Trophoblast cell (in vitro differentiated cells and primary cell): ENCODE results near the gene LYSMD4.

Source experiments
- DNase-seq, 2 donors: peaks; one replicate each; pipeline ENCODE4 v3.0.0-alpha.2; 2016
- H2AFZ ChIP-seq: 2 replicates; pipeline ENCODE4 v1.6.1; 2013; ENCODE audit warnings: low read length, moderate library complexity, mild to moderate bottlenecking; ENCODE audit not compliant: insufficient read depth, poor library complexity
- H2AK5ac ChIP-seq: 2 replicates; pipeline ENCODE4 v1.6.1; 2013; ENCODE audit warnings: mild to moderate bottlenecking, low read length
- H2BK120ac ChIP-seq: 2 replicates; pipeline ENCODE4 v1.6.1; 2013; ENCODE audit warnings: low read length, mild to moderate bottlenecking, moderate library complexity; ENCODE audit not compliant: insufficient read depth, poor library complexity
- H2BK12ac ChIP-seq: 2 replicates; pipeline ENCODE4 v1.6.1; 2013; ENCODE audit warnings: mild to moderate bottlenecking, low read length, moderate library complexity
- H2BK5ac ChIP-seq: 2 replicates; pipeline ENCODE4 v1.6.1; 2013; ENCODE audit warnings: low read length, low read depth, moderate library complexity, mild to moderate bottlenecking; ENCODE audit not compliant: poor library complexity
- H3K14ac ChIP-seq: 2 replicates; pipeline ENCODE4 v1.6.1; 2013; ENCODE audit warnings: mild to moderate bottlenecking, low read length
- H3K18ac ChIP-seq: 2 replicates; pipeline ENCODE4 v1.6.1; 2013; ENCODE audit warnings: mild to moderate bottlenecking, low read length
- H3K23ac ChIP-seq: 2 replicates; pipeline ENCODE4 v1.6.1; 2013; ENCODE audit warnings: low read length
- H3K27ac ChIP-seq: 2 replicates; pipeline ENCODE4 v1.5.1; 2013; ENCODE audit warnings: low read depth, mild to moderate bottlenecking, inconsistent platforms, low read length, moderate library complexity
- H3K27me3 ChIP-seq: 2 replicates; pipeline ENCODE4 v1.6.1; 2013; ENCODE audit warnings: inconsistent platforms, mild to moderate bottlenecking, low read length, moderate library complexity; ENCODE audit not compliant: insufficient read depth
- H3K36me3 ChIP-seq, 2 experiments: 1 replicate in 1 of 2; 2 replicates in 1 of 2; pipeline ENCODE4 v1.6.1; 2013; ENCODE audit warnings: low read length in 2 of 2, mild to moderate bottlenecking in 2 of 2, moderate library complexity in 1 of 2; ENCODE audit not compliant: insufficient read depth in 2 of 2, control insufficient read depth in 1 of 2
- H3K4ac ChIP-seq: 2 replicates; pipeline ENCODE4 v1.6.1; 2013; ENCODE audit warnings: low read depth, mild to moderate bottlenecking, low read length, moderate library complexity
- H3K4me1 ChIP-seq, 2 experiments: 1 replicate in 1 of 2; 2 replicates in 1 of 2; pipeline ENCODE4 v1.6.1; 2013; ENCODE audit warnings: low read length in 2 of 2, mild to moderate bottlenecking in 2 of 2, moderate library complexity in 1 of 2; ENCODE audit not compliant: insufficient read depth in 2 of 2, control insufficient read depth in 1 of 2
- H3K4me2 ChIP-seq: 2 replicates; pipeline ENCODE4 v1.6.1; 2013; ENCODE audit warnings: inconsistent platforms, mild to moderate bottlenecking, low read length, moderate library complexity
- H3K4me3 ChIP-seq: 2 replicates; pipeline ENCODE4 v1.5.1; 2013; ENCODE audit warnings: mild to moderate bottlenecking, low read depth, low read length, inconsistent platforms
- H3K79me1 ChIP-seq: one replicate; pipeline ENCODE4 v1.6.1; 2013; ENCODE audit warnings: low read length
- H3K79me2 ChIP-seq: 2 replicates; pipeline ENCODE4 v1.6.1; 2013; ENCODE audit warnings: low read length, mild to moderate bottlenecking; ENCODE audit not compliant: control insufficient read depth, insufficient read depth, poor library complexity
- H3K9ac ChIP-seq: 2 replicates; pipeline ENCODE4 v1.6.1; 2013; ENCODE audit warnings: mild to moderate bottlenecking, low read length
- H3K9me3 ChIP-seq: 2 replicates; pipeline ENCODE4 v1.6.1; 2013; ENCODE audit warnings: low read depth, mild to moderate bottlenecking, control low read depth, inconsistent platforms, low read length; ENCODE audit not compliant: insufficient read depth
- H4K12ac ChIP-seq: 2 replicates; pipeline ENCODE4 v1.6.1; 2013; ENCODE audit warnings: low read depth, mild to moderate bottlenecking, low read length, moderate library complexity
- H4K8ac ChIP-seq: 2 replicates; pipeline ENCODE4 v1.6.1; 2013; ENCODE audit warnings: low read depth, mild to moderate bottlenecking, low read length, moderate library complexity
- H4K91ac ChIP-seq: one replicate; pipeline ENCODE4 v1.6.1; 2013; ENCODE audit warnings: low read depth, mild to moderate bottlenecking, low read length, moderate library complexity
- WGBS: extraction: QIAGEN DNeasy Blood & Tissue Kit; methylation state at CpG from one replicate; pipeline ENCODE4 v1.1.7; 2013; ENCODE audit warnings: missing lambda C conversion rate; ENCODE audit not compliant: insufficient read length, insufficient coverage; ENCODE audit errors: extremely low coverage; 5-methylcytosine and 5-hydroxymethylcytosine counted together

Gene LYSMD4

GRCh38 chr15:99728916-99729315 is 4.3 kb downstream of the LYSMD4 start:
- no peak overlapping the region for H3K4ac ChIP-seq
- H4K8ac ChIP-seq, result no peak overlapping the region
- no peak overlapping the region for H2BK120ac ChIP-seq
- no peak overlapping the region for H3K14ac ChIP-seq
- no peaks in the 10 kb centered on the region for H3K27me3 ChIP-seq
- WGBS, result no CpG with 5 or more reads among the region's 6 CpGs
- H3K79me1 ChIP-seq, result peaks cover 8% of the 10 kb centered on the region
- peaks cover 8 to 9% of the 10 kb centered on the region in 2 experiments for H3K36me3 ChIP-seq
- H2BK12ac ChIP-seq, result no peak overlapping the region
- H3K9ac ChIP-seq, result no peak overlapping the region
- no peak overlapping the region for H3K27ac ChIP-seq
- no peak overlapping the region for H3K18ac ChIP-seq
- H2AFZ ChIP-seq, result no peak overlapping the region
- peaks cover 4% of the 10 kb centered on the region for H3K79me2 ChIP-seq
- H3K9me3 ChIP-seq, result peaks cover 14% of the 10 kb centered on the region
- H2BK5ac ChIP-seq, result no peak overlapping the region
- H4K12ac ChIP-seq, result no peak overlapping the region
- no peak overlapping the region for H3K4me3 ChIP-seq
- no peak overlapping the region for H3K23ac ChIP-seq
- H3K4me1 ChIP-seq, result peaks cover 4 to 8% of the 10 kb centered on the region in 2 experiments
- H4K91ac ChIP-seq, result no peak overlapping the region
- no peak overlapping the region for H3K4me2 ChIP-seq
- DNase-seq, result no peak
- no peak overlapping the region for H2AK5ac ChIP-seq

- Histone ChIP-seq H4K8ac (no peak overlapping the region), H3K79me1 (peaks cover 1% of the 10 kb centered on the region), H2BK120ac (no peak overlapping the region), H4K91ac (no peak overlapping the region), H3K14ac (no peak overlapping the region), H3K27ac (no peak overlapping the region), H3K18ac (no peak overlapping the region), H3K4me2 (no peak overlapping the region), H4K12ac (no peak overlapping the region), H3K36me3 (peaks cover 8 to 9% of the 10 kb centered on the region in 2 experiments), H3K9me3 (peaks cover 14% of the 10 kb centered on the region), H3K4ac (no peak overlapping the region), H2BK12ac (no peak overlapping the region), H2AFZ (no peak overlapping the region), H3K4me1 (peaks cover 4 to 5% of the 10 kb centered on the region in 2 experiments), H3K4me3 (no peak overlapping the region), H2BK5ac (no peak overlapping the region), H3K23ac (no peak overlapping the region), H3K9ac (no peak overlapping the region), H2AK5ac (no peak overlapping the region), H3K79me2 (peaks cover 1% of the 10 kb centered on the region), H3K27me3 (no peaks in the 10 kb centered on the region)
- WGBS, result no CpG with 5 or more reads among the region's 7 CpGs
- DNase-seq, result no peak
Measured at GRCh38 chr15:99727733-99728132, 5.5 kb downstream of the LYSMD4 start.

GRCh38 chr15:99727330-99727729 is 5.9 kb downstream of the LYSMD4 start:
- Histone ChIP-seq H3K27ac (no peak overlapping the region), H3K79me1 (no peaks in the 10 kb centered on the region), H3K23ac (no peak overlapping the region), H3K9ac (no peak overlapping the region), H4K8ac (no peak overlapping the region), H2BK120ac (no peak overlapping the region), H3K18ac (no peak overlapping the region), H3K9me3 (peaks cover 14% of the 10 kb centered on the region), H3K36me3 (peaks cover 8 to 9% of the 10 kb centered on the region in 2 experiments), H3K4me1 (peaks cover 3 to 4% of the 10 kb centered on the region in 2 experiments), H3K27me3 (no peaks in the 10 kb centered on the region), H2AK5ac (no peak overlapping the region), H4K12ac (no peak overlapping the region), H2BK5ac (no peak overlapping the region), H3K14ac (no peak overlapping the region), H4K91ac (no peak overlapping the region), H3K4ac (no peak overlapping the region), H2AFZ (no peak overlapping the region), H3K79me2 (no peaks in the 10 kb centered on the region), H2BK12ac (no peak overlapping the region), H3K4me2 (no peak overlapping the region), H3K4me3 (no peak overlapping the region)
- no peak for DNase-seq
- WGBS, result no CpG with 5 or more reads among the region's 1 CpG

- no peak overlapping the region for H3K14ac ChIP-seq
- H3K79me1 ChIP-seq, result no peaks in the 10 kb centered on the region
- H4K91ac ChIP-seq, result no peak overlapping the region
- no CpG with 5 or more reads among the region's 7 CpGs for WGBS
- no peak overlapping the region for H3K4ac ChIP-seq
- no peaks in the 10 kb centered on the region for H3K27me3 ChIP-seq
- H3K23ac ChIP-seq, result no peak overlapping the region
- H2AK5ac ChIP-seq, result no peak overlapping the region
- H2BK12ac ChIP-seq, result no peak overlapping the region
- no peak overlapping the region for H2BK120ac ChIP-seq
- H3K79me2 ChIP-seq, result no peaks in the 10 kb centered on the region
- H3K4me2 ChIP-seq, result no peak overlapping the region
- H3K4me3 ChIP-seq, result no peak overlapping the region
- H2BK5ac ChIP-seq, result no peak overlapping the region
- H3K9me3 ChIP-seq, result peaks cover 14% of the 10 kb centered on the region
- no peak overlapping the region for H3K27ac ChIP-seq
- no peak overlapping the region for H3K9ac ChIP-seq
- no peak overlapping the region for H3K18ac ChIP-seq
- peaks cover 0 to under 1% of the 10 kb centered on the region in 2 experiments for H3K4me1 ChIP-seq
- no peak overlapping the region for H4K8ac ChIP-seq
- no peak overlapping the region for H4K12ac ChIP-seq
- no peak for DNase-seq
- H2AFZ ChIP-seq, result no peak overlapping the region
- H3K36me3 ChIP-seq, result peaks cover 8 to 9% of the 10 kb centered on the region in 2 experiments
Measured at GRCh38 chr15:99726333-99726732, 6.9 kb downstream of the LYSMD4 start.
